ENCODE results near the gene GDPD4.
A peak's percentile ranks its signal among the peaks of the same experiment; 100 is the strongest.

The GDPD4 gene

DNA sequence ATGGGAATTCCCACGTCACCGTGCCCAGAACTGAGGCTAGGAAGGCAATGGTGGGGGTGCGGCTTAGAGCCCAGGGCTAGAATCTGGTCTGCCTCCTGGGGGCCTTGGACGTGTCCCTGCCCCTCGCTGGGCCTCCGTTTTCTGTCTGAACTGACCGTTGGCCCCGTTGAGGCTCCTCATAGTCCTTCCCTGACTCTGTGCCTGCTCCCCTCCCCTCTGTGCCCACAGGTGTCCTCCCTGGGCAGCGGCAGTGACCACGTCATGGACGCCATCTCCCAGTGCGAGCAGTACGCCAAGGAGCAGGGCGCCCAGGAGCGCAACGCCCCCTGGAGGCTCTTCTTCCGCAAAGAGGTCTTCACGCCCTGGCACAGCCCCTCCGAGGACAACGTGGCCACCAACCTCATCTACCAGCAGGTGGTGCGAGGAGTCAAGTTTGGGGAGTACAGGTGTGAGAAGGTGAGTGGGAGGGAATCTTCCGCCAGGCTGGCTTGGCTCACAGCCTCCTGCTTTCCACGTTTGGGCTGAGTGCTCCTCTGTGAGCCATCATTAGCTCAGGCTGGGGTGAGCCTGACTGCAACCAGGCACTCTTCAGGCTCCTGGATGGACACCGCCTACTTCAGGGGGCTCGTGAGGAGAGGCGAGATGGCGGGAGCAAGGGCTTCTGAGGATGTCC, 109.5 kb downstream of the GDPD4 start (continued):
- TF ChIP-seq, protein P1, sequence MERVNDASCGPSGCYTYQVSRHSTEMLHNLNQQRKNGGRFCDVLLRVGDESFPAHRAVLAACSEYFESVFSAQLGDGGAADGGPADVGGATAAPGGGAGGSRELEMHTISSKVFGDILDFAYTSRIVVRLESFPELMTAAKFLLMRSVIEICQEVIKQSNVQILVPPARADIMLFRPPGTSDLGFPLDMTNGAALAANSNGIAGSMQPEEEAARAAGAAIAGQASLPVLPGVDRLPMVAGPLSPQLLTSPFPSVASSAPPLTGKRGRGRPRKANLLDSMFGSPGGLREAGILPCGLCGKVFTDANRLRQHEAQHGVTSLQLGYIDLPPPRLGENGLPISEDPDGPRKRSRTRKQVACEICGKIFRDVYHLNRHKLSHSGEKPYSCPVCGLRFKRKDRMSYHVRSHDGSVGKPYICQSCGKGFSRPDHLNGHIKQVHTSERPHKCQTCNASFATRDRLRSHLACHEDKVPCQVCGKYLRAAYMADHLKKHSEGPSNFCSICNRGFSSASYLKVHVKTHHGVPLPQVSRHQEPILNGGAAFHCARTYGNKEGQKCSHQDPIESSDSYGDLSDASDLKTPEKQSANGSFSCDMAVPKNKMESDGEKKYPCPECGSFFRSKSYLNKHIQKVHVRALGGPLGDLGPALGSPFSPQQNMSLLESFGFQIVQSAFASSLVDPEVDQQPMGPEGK (tag by site-specific recombination; IDR thresholded peaks at IDR 0.05) = peak; percentile 65; the same call in 1 of the 2 replicates
- no peak for TF ChIP-seq ZNF555 (tag by site-specific recombination; conservative IDR thresholded peaks at IDR 0.05)
- TF ChIP-seq ZNF544 (tag by site-specific recombination; IDR thresholded peaks at IDR 0.05) = no peak
- no peak for TF ChIP-seq MYNN (tag by site-specific recombination; IDR thresholded peaks at IDR 0.05; ENCODE audit: borderline replicate concordance)
- no peak for TF ChIP-seq ZNF16 (tag by site-specific recombination; IDR thresholded peaks at IDR 0.05; ENCODE audit: low read depth)
- TF ChIP-seq, protein P2, sequence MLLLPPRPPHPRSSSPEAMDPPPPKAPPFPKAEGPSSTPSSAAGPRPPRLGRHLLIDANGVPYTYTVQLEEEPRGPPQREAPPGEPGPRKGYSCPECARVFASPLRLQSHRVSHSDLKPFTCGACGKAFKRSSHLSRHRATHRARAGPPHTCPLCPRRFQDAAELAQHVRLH (tag by site-specific recombination; IDR thresholded peaks at IDR 0.05) = no peak
- TF ChIP-seq, protein P3, sequence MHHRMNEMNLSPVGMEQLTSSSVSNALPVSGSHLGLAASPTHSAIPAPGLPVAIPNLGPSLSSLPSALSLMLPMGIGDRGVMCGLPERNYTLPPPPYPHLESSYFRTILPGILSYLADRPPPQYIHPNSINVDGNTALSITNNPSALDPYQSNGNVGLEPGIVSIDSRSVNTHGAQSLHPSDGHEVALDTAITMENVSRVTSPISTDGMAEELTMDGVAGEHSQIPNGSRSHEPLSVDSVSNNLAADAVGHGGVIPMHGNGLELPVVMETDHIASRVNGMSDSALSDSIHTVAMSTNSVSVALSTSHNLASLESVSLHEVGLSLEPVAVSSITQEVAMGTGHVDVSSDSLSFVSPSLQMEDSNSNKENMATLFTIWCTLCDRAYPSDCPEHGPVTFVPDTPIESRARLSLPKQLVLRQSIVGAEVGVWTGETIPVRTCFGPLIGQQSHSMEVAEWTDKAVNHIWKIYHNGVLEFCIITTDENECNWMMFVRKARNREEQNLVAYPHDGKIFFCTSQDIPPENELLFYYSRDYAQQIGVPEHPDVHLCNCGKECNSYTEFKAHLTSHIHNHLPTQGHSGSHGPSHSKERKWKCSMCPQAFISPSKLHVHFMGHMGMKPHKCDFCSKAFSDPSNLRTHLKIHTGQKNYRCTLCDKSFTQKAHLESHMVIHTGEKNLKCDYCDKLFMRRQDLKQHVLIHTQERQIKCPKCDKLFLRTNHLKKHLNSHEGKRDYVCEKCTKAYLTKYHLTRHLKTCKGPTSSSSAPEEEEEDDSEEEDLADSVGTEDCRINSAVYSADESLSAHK (tag by site-specific recombination; IDR thresholded peaks at IDR 0.05) = no peak
- TF ChIP-seq MZF1 (tag by site-specific recombination; IDR thresholded peaks at IDR 0.05; ENCODE audit: borderline replicate concordance) = no peak
- TF ChIP-seq ZNF121 (tag by site-specific recombination; IDR thresholded peaks at IDR 0.05) = no peak
- peak; percentile 56; the same call in 1 of the 2 replicates for TF ChIP-seq ZBTB48 (tag by site-specific recombination; IDR thresholded peaks at IDR 0.05)
- TF ChIP-seq ZNF416 (tag by site-specific recombination; IDR thresholded peaks at IDR 0.05) = no peak
- no peak for TF ChIP-seq ZNF76 (tag by site-specific recombination; IDR thresholded peaks at IDR 0.05; ENCODE audit: borderline replicate concordance, low read depth)
- TF ChIP-seq GLI2 (tag by site-specific recombination; IDR thresholded peaks at IDR 0.05; ENCODE audit: borderline replicate concordance, low read depth) = no peak
- TF ChIP-seq ZNF169 (tag by site-specific recombination; IDR thresholded peaks at IDR 0.05) = no peak
- TF ChIP-seq ZNF48 (tag by site-specific recombination; IDR thresholded peaks at IDR 0.05) = no peak
- TF ChIP-seq ZNF830 (tag by site-specific recombination; IDR thresholded peaks at IDR 0.05; ENCODE audit: low read depth) = no peak
- TF ChIP-seq, protein P4, sequence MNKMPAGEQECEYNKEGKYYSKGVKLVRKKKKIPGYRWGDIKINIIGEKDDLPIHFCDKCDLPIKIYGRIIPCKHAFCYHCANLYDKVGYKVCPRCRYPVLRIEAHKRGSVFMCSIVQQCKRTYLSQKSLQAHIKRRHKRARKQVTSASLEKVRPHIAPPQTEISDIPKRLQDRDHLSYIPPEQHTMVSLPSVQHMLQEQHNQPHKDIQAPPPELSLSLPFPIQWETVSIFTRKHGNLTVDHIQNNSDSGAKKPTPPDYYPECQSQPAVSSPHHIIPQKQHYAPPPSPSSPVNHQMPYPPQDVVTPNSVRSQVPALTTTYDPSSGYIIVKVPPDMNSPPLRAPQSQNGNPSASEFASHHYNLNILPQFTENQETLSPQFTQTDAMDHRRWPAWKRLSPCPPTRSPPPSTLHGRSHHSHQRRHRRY (tag by site-specific recombination; IDR thresholded peaks at IDR 0.05) = no peak
- TF ChIP-seq ZNF677 (tag by site-specific recombination; IDR thresholded peaks at IDR 0.05) = no peak
- TF ChIP-seq ZNF776 (tag by site-specific recombination; IDR thresholded peaks at IDR 0.05; ENCODE audit: borderline replicate concordance) = no peak
- peak; percentile 72; the same call in 1 of the 2 replicates for TF ChIP-seq ZXDB (tag by site-specific recombination; IDR thresholded peaks at IDR 0.05)
- no peak for TF ChIP-seq ZNF302 (tag by site-specific recombination; IDR thresholded peaks at IDR 0.05; ENCODE audit: low read depth)
- no peak for TF ChIP-seq ZNF112 (tag by site-specific recombination; IDR thresholded peaks at IDR 0.05)
- TF ChIP-seq ZBTB7A (tag by site-specific recombination; IDR thresholded peaks at IDR 0.05; ENCODE audit: low read depth) = no peak
- TF ChIP-seq, protein P5, sequence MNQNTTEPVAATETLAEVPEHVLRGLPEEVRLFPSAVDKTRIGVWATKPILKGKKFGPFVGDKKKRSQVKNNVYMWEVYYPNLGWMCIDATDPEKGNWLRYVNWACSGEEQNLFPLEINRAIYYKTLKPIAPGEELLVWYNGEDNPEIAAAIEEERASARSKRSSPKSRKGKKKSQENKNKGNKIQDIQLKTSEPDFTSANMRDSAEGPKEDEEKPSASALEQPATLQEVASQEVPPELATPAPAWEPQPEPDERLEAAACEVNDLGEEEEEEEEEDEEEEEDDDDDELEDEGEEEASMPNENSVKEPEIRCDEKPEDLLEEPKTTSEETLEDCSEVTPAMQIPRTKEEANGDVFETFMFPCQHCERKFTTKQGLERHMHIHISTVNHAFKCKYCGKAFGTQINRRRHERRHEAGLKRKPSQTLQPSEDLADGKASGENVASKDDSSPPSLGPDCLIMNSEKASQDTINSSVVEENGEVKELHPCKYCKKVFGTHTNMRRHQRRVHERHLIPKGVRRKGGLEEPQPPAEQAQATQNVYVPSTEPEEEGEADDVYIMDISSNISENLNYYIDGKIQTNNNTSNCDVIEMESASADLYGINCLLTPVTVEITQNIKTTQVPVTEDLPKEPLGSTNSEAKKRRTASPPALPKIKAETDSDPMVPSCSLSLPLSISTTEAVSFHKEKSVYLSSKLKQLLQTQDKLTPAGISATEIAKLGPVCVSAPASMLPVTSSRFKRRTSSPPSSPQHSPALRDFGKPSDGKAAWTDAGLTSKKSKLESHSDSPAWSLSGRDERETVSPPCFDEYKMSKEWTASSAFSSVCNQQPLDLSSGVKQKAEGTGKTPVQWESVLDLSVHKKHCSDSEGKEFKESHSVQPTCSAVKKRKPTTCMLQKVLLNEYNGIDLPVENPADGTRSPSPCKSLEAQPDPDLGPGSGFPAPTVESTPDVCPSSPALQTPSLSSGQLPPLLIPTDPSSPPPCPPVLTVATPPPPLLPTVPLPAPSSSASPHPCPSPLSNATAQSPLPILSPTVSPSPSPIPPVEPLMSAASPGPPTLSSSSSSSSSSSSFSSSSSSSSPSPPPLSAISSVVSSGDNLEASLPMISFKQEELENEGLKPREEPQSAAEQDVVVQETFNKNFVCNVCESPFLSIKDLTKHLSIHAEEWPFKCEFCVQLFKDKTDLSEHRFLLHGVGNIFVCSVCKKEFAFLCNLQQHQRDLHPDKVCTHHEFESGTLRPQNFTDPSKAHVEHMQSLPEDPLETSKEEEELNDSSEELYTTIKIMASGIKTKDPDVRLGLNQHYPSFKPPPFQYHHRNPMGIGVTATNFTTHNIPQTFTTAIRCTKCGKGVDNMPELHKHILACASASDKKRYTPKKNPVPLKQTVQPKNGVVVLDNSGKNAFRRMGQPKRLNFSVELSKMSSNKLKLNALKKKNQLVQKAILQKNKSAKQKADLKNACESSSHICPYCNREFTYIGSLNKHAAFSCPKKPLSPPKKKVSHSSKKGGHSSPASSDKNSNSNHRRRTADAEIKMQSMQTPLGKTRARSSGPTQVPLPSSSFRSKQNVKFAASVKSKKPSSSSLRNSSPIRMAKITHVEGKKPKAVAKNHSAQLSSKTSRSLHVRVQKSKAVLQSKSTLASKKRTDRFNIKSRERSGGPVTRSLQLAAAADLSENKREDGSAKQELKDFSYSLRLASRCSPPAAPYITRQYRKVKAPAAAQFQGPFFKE (tag by site-specific recombination; IDR thresholded peaks at IDR 0.05; ENCODE audit: borderline replicate concordance) = no peak
- no peak for TF ChIP-seq ZNF621 (tag by site-specific recombination; IDR thresholded peaks at IDR 0.05)

All from HEK293 (cell line).